Measurements from ENCODE around the gene NOB1.
"Not testable (repeated sequence)": the region's sequence is repeated elsewhere in the genome, so short reads cannot be mapped to it uniquely, and the experiment has no call there.

Gene NOB1

GRCh38 chr16:69757375-69757774 lies 2.6 kb upstream of the NOB1 start:
- not testable (repeated sequence) for FAIRE-seq

DNA sequence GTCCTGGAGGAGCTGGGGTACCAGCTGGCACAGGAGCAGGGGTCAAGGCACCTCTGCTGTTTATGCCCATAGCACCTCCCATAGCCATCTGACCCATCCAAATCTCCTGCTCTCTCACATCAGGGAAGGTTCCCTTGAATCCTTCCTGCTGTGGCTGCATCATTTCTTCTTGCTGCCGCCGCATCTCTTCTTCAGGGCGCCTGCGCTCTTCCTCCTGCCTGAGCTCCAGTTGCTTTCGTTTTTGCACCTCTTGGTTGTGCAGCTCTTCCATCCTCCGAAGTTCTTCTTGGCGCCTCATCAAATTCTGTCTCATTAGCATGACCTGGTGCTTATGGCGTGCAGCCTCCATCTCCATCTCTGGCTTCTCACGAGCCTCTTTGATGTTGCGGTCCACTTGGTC lies 2.0 kb upstream of the NOB1 start:
- FAIRE-seq: no peak

DNA sequence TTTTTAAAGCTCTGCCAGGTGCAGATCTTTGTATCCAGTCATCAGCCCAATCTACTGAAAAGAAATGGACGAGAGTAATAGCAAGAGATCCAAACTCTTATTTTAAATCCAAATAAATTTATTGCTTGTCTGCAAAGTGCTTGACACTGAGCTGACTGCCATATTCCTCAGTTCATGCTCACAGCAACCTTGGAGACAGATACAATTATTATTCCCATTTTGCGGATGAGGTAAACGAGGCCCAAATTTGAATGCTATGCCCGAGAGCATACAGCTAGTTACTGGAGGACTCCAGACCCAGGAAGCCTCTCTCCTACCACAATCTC lies 620 bp downstream of the NOB1 start:
- no peak for FAIRE-seq

DNA sequence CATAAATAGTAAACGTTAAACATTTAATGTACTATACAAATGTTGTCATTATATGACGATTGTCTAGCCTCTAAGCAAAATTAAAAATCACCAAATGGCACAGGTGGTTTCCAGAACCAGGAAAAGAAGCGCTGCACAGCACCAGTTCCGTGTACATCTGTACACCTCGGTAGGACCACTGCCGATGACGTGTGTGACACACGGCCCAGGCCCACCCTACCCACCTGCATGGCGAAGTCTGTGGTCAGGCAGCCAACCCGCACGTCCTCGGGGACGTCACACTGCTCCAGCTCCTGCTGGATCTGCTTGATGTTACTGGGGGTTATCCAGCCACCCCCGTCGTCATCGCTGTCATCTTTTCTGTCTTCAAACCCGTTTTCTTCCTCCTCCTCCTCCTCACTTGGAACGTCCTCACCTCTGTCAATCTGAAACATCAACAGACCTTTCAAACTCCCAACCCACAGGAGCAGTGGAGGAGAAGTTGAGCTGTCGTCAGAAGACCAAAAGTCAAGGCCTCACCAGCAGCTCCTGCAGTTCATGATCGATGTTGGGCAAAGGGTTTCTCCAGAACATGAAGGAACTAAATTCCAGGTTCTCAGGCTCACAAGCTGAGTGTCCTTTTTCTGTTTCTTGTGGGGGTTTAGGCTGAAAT lies 5.9 kb downstream of the NOB1 start:
- FAIRE-seq: no peak

GRCh38 chr16:69747115-69747514 lies 7.6 kb downstream of the NOB1 start:
- FAIRE-seq: no peak

- no peak for FAIRE-seq
These were observed 8.8 kb downstream of the NOB1 start for GRCh38 chr16:69745959-69746358.

DNA sequence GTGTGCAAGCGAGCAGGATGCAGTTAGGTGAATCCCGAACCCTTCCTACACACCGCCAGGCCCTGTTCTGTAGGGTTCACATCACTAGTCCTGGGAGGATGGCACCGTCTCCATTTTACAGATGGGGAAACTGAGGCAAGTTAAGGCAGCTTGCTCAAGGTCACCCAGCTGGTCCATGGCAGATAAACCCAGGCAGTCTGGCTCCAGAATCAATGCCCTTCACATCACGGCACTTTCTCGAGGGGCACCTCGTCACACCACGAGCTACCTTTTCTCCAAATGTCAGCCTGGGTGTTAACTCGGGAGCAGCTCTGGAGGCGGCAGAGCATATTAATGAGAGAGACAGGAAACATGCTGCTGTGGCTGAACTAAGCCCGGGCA lies 9.5 kb downstream of the NOB1 start:
- no peak for FAIRE-seq

GRCh38 chr16:69744363-69745231 lies 10.1 kb downstream of the NOB1 start:
- no peak for FAIRE-seq

DNA sequence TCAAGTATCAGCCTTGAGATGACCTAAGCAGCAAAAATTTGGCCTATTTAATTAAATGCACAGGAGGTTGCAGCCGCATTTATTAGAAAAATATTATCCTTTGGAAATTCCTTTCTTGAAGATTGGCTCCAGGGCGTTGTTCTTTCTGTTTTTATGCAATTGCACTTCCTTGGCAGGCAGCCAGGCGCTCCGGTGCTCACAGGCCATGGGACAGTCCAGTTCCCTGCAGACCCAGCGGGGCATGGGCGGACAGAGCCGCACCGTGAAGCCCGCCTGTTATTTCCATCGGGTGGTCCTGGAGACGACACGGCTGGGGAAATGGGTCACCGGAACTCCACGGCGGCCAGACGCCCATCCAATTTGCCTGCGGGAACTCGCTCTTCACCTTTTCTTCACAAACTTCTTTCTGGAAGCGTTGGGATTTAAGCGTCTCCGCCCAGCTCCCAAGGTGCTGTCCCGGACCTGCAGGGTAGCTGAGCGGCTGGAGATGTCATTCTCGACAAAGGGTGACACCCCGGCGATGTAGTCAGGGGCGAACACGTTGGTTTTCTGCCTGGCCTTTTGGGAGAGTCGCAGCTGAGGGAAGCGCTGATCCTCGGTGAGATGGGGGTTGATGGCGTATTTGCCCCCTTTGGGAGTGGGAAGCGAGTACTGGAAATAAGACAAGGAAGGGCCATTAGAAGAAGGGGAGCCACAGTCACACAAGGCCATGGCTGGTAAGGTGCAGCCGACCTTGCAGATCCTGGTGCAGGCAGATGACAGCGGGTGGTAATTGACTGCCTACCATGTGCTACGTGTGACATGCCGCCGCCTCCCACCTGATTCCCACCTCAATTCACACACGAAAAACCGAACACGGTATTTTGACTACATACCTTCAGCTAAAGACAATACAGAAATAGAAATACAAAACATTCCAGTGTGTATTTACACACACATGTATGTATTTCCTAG lies 12.5 kb downstream of the NOB1 start:
- no peak for FAIRE-seq

DNA sequence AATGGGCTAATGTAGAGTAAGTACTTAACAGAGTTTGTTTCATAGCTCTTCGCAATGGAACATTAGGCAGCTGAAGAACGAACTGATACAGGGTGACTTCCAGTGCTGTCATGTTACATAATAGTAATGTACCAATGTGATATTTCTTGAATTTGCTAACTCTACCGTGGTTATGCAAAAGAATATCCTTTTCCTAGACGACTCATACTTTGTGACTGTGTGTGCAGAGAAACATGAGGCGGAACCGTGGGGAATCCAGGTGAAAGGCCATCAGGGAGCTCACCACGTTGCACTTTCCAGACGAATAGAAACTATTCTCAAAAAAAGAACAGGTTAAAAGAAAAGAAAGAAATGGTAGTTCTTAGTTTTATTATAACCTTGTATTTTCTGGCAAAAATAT lies 13.2 kb downstream of the NOB1 start:
- FAIRE-seq: no peak

- FAIRE-seq: no peak
These were observed 22.6 kb downstream of the NOB1 start for GRCh38 chr16:69732101-69732500.

GRCh38 chr16:69731280-69731679 lies 23.4 kb downstream of the NOB1 start:
- not testable (repeated sequence) for FAIRE-seq

DNA sequence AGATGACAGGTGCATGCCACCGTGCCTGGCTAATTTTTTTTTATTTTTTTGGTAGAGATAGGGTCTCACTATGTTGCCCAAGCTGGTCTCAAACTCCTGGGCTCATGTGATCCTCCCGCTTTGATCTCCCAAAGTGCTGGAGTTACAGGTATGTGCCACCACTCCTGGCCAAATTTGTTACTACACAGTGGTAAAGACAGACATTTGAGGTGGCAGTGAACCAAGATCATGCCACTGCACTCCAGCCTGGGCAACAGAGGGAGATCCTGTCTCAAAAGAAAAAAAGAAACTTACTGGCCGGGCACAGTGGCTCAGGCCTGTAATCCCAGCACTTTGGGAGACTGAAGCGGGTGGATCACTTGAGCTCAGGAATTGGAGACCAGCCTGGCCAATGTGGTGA lies 25.7 kb downstream of the NOB1 start:
- FAIRE-seq: not testable (repeated sequence)

GRCh38 chr16:69727916-69728270 lies 26.8 kb downstream of the NOB1 start:
- FAIRE-seq: no peak

- no peak for FAIRE-seq
These were observed 28.2 kb downstream of the NOB1 start, which contains the start of gene NQO1 for GRCh38 chr16:69726313-69727060. Gene NQO1, minus strand, starts transcription at chr16:69726560. Its CDS starts 121 bp downstream, at chr16:69726439.

GRCh38 chr16:69725480-69726312 lies 29.0 kb downstream of the NOB1 start:
- FAIRE-seq: no peak

DNA sequence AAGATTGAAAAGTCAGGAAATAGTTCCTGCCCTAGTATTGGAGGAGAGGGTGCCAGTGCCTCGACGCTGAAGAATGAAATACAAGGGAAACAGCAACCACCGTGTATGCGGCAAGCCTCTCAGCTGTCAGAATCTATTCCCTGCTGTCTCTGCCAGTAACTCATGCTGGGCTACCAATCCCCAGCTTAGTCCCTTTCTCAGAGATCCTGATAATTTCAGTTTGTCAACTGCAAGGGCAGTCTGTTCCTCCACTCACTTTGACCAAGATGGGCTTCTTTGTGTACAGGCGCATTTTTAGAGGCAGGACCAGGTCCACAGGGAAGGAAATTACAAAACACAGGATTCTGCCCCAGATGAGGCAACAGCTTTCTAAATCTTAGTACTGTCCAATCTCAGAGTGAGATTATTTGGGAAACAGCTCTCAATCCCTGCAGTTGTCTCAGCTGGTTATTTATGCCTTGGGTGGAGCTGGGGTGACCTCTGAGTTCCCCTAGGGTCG lies 29.7 kb downstream of the NOB1 start:
- no peak for FAIRE-seq

DNA sequence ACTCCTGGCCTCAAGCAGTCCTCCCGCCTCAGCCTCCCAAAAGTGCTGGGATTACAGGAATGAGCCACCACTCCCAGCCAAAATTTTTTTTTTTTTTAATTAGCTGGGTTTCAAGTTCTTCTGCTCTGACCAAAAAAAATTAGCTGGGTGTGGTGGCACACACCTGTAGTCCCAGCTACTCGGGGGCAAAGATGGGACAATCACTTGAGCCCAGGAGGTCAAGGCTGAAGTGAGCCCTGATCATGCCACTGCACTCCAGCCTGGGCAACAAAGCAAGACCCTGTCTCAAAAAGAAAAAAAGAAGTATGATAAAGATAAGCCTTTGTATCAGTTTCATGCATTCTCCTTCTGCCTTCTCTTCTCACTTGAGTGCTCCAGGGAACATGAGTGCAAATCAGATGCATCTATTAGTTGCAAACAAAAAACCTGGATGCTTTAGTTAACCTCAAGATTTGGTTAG lies 30.3 kb downstream of the NOB1 start:
- FAIRE-seq: no peak

GRCh38 chr16:69721441-69721957 lies 33.2 kb downstream of the NOB1 start:
- FAIRE-seq: no peak

GRCh38 chr16:69720822-69721430 lies 33.8 kb downstream of the NOB1 start:
- FAIRE-seq: no peak
